Heart left ventricle (tissue), 16 donors: ENCODE data around the gene TMEM147. TPM values are rescaled to one million over a fixed set of nuclear protein-coding genes. Genes with fewer than 3 reads are reported as not detected.

Experiments used
- ATAC-seq, 4 donors: fragments of 200-7000 bp; cut with Tn5 transposase; one replicate each; pipeline ENCODE4 v1.9.1; 2020 to 2022; ENCODE audit warnings: moderate library complexity in 4 of 4, mild to moderate bottlenecking in 3 of 4, moderate number of reproducible peaks in 1 of 4
- DNase-seq, 5 donors: peaks; one replicate each; pipeline ENCODE4 v3.0.0-alpha.2; 2020
- H3K27ac ChIP-seq, 12 donors: fragments of 200-600 bp; sonication (generic) in 4 of 12; one replicate each; pipeline versions ENCODE4 v1.5.0 to v1.8.0; 2016 to 2022; ENCODE audit warnings: mild to moderate bottlenecking in 2 of 12
- H3K27me3 ChIP-seq, 9 donors: fragments of 200-600 bp; sonication (generic) in 2 of 9; one replicate each; pipeline versions ENCODE4 v1.5.1 to v1.8.0; 2016 to 2022; ENCODE audit warnings: mild to moderate bottlenecking in 3 of 9
- H3K36me3 ChIP-seq, 9 donors: fragments of 200-600 bp; sonication (generic) in 2 of 9; one replicate each; pipeline versions ENCODE4 v1.5.0 to v1.8.0; 2018 to 2022; ENCODE audit warnings: mild to moderate bottlenecking in 2 of 9
- H3K4me1 ChIP-seq, 12 donors: fragments of 200-600 bp; sonication (generic) in 4 of 12; one replicate each; pipeline versions ENCODE4 v1.5.0 to v1.8.0; 2016 to 2022; ENCODE audit warnings: mild to moderate bottlenecking in 3 of 12
- H3K4me3 ChIP-seq, 12 donors: fragments of 200-600 bp; sonication (generic) in 4 of 12; one replicate each; pipeline versions ENCODE4 v1.5.0 to v1.8.0; 2017 to 2022; ENCODE audit warnings: mild to moderate bottlenecking in 9 of 12, moderate library complexity in 4 of 12
- H3K9me3 ChIP-seq, 12 donors: fragments of 200-600 bp; sonication (generic) in 4 of 12; one replicate each; pipeline versions ENCODE4 v1.5.0 to v1.8.0; 2016 to 2022; ENCODE audit warnings: mild to moderate bottlenecking in 1 of 12
- CTCF ChIP-seq, 12 donors: fragments of 200-600 bp; sonication (generic) in 4 of 12; IDR thresholded peaks; one replicate each; pipeline versions ENCODE4 v1.5.0 to v1.8.0; 2018 to 2022; ENCODE audit warnings: antibody characterized with exemption in 12 of 12, mild to moderate bottlenecking in 5 of 12
- POLR2A ChIP-seq, 2 donors: fragments of 450-650 bp; IDR thresholded peaks; one replicate each; pipeline ENCODE4 v1.6.1; 2017; ENCODE audit warnings: antibody characterized with exemption in 2 of 2, mild to moderate bottlenecking in 2 of 2, moderate library complexity in 2 of 2
- WGBS, 4 donors: extraction: QIAGEN DNeasy Blood & Tissue Kit in 2 of 4; methylation state at CpG; one replicate each; pipeline versions ENCODE4 v1.1.5 to v1.1.7; 2013 to 2018; 5-methylcytosine and 5-hydroxymethylcytosine counted together
- intact Hi-C, 10 donors: fragments of 100-400 bp; cut with DNase I; formaldehyde crosslinking; loops; one replicate each; pipeline versions ENCODE4 v1.11.1 to v1.14.2; 2022
- long read RNA-seq, 3 donors: library from polyadenylated mRNA; unstranded; transcript quantifications; one replicate each; pipeline ENCODE4 v2.0.0, GENCODE V29; 2020 to 2021
- polyA plus RNA-seq, 2 donors: library from polyadenylated mRNA; stranded (reverse); fragments of 200-250 nt; gene quantifications; one replicate each; pipeline ENCODE4 v1.2.3, GENCODE V29; 2013
- total RNA-seq, 9 donors: library from RNA; depleted of rRNA in 2 of 9; stranded (reverse); fragments of >200 nt in 2 of 9; fragmentation: NEBNext Ultra II Directional in 3 of 9; extraction: Animal tissue kit (Norgen Biotek cat#: 25700) in 3 of 9; gene quantifications; one replicate each; pipeline versions ENCODE4 v1.1.0 to v1.2.4, GENCODE V29; 2016 to 2023
- donor health status: ischemic (EF 13 %, LVEDD 7.1; RV severe dilation, severe dysfunction).
- donor health status: healthy with polysubstance abuse.
- donor health status: DM: no; HTN: yes; CAD: no.
- donor health status: DM: no; HTN: no; CAD: no.
- donor health status: ischemic (EF 25% LVEDD 6.9; RV normal size, moderate dysfunction).
- donor health status: ischemic (EF 25% LVEDD 5.7; RV mildly dilated, moderate dysfunction).
- donor health status: healthy.
- donor health status: DM: yes; HTN: yes; CAD: no.
- donor health status: ischemic (EF 35%, LVEDD 5.7; RV mildly dilated, moderate dysfunction).
- donor health status: nonischemic (EF 11% LVEDD 7.7; RV severe dilation, severe dysfunction).
- donor health status: DM: yes; HTN: yes; CAD: no.
- donor health status: PGD.
- donor health status: ischemic (EF 29% LVEDD 5.4; RV normal size, mild dysfunction).
- donor health status: nonischemic (EF 23%, LVEDD 6.1; RV moderate dilation, normal function).

The TMEM147 gene
- total RNA-seq, result 100 to 1,000 TPM in 3 of 9 donors, 10 to 100 TPM in 6; 68.9 to 121 (median 81.6) TPM
- 100 to 1,000 TPM; 103 to 191 TPM for polyA plus RNA-seq
- long read RNA-seq, donor 1, transcript TMEM147-201 (7 exons, 899 nt), result major isoform, 59 of 97 reads
- long read RNA-seq, donor 1, transcript TMEM147-202 (6 exons, 935 nt), result minor isoform, 9 of 97 reads
- long read RNA-seq, donor 1, partial matches to known transcripts, result 3 of 97 reads
- long read RNA-seq, donor 1, other reads (novel, unspliced or antisense), result 26 of 97 reads
- long read RNA-seq, donor 2, transcript TMEM147-201 (7 exons, 899 nt), result major isoform, 65 of 87 reads
- long read RNA-seq, donor 2, partial matches to known transcripts, result 7 of 87 reads
- long read RNA-seq, donor 2, other reads (novel, unspliced or antisense), result 8 of 87 reads
- long read RNA-seq, donor 3, transcript TMEM147-201 (7 exons, 899 nt), result major isoform, 61 of 141 reads
- long read RNA-seq, donor 3, transcript TMEM147-202 (6 exons, 935 nt), result minor isoform, 9 of 141 reads
- long read RNA-seq, donor 3, partial matches to known transcripts, result 9 of 141 reads
- long read RNA-seq, donor 3, other reads (novel, unspliced or antisense), result 57 of 141 reads

- intact Hi-C loops, result loop anchor here in 8 of 10 donors (1.0 to 10.0 kb wide), 6 partner anchors 67 to 172 kb away; partner anchors contain the start of genes KMT2B (in 4 of the 8) and HAUS5 (in 3 of the 8)
- Histone ChIP-seq H3K9me3 (no peaks in the 10 kb centered on the region), H3K4me1 (peaks cover 4 to 30% (median 17%) of the 10 kb centered on the region in 12 donors), H3K36me3 (peaks cover 0 to 12% (median 0%) of the 10 kb centered on the region in 9 donors), H3K27ac (peak within 1 kb of the TSS; percentile 8 to 87 (median 76)), H3K27me3 (no peaks in the 10 kb centered on the region), H3K4me3 (peak within 1 kb of the TSS; percentile 63 to 99 (median 88))
- TF ChIP-seq POLR2A (IDR thresholded peaks at IDR 0.05) (peak in 1 of 2 donors; percentile 76), CTCF (IDR thresholded peaks at IDR 0.05) (peak in 1 of 12 donors; percentile 11)
- ATAC-seq (peak; percentile 96 to 99 (median 98)), DNase-seq (peak; percentile 94 to 97 (median 95))
- 0 to 3% (median 0%) methylated on average over 24 to 85 of the region's 85 CpGs for WGBS, 4 donors
Measured at GRCh38 chr19:35545001-35545854, at the start of gene TMEM147. TMEM147 (plus strand) TSS chr19:35545626; CDS start chr19:35545740, 114 bp downstream.

- Histone ChIP-seq H3K27ac (no peak overlapping the region), H3K36me3 (no peaks in the 10 kb centered on the region), H3K9me3 (no peaks in the 10 kb centered on the region), H3K27me3 (peaks cover 0 to 3% (median 0%) of the 10 kb centered on the region in 9 donors), H3K4me1 (peaks cover 0 to 7% (median 2%) of the 10 kb centered on the region in 12 donors), H3K4me3 (no peak overlapping the region)
- intact Hi-C loops, result loop anchor here in 5 of 10 donors (2.0 to 5.0 kb wide), 4 partner anchors 145 to 230 kb away; partner anchors contain the start of gene USF2 (in 1 of the 5)
- TF ChIP-seq CTCF (IDR thresholded peaks at IDR 0.05) (no peak), POLR2A (IDR thresholded peaks at IDR 0.05) (no peak)
- DNase-seq (no peak), ATAC-seq (no peak)
- 75 to 89% (median 81%) methylated on average over 14 of the region's 14 CpGs for WGBS, 4 donors
Measured at GRCh38 chr19:35497406-35497805, 48.0 kb upstream of the TMEM147 start.

- DNase-seq (no peak), ATAC-seq (no peak)
- TF ChIP-seq CTCF (IDR thresholded peaks at IDR 0.05) (no peak), POLR2A (IDR thresholded peaks at IDR 0.05) (no peak)
- no peaks in the 10 kb centered on the region for H3K36me3 ChIP-seq
- H3K4me3 ChIP-seq, result no peak overlapping the region
- peaks cover 0 to 3% (median 0%) of the 10 kb centered on the region in 9 donors for H3K27me3 ChIP-seq
- no peaks in the 10 kb centered on the region for H3K9me3 ChIP-seq
- 75 to 98% (median 85%) methylated on average over 3 of the region's 3 CpGs for WGBS, 4 donors
- intact Hi-C loops, result loop anchor here in 4 of 10 donors (5.0 kb wide), 3 partner anchors 146 to 231 kb away; partner anchors contain the start of gene USF2 (in 1 of the 4)
- H3K4me1 ChIP-seq, result peaks cover 0 to 7% (median 2%) of the 10 kb centered on the region in 12 donors
- no peak overlapping the region for H3K27ac ChIP-seq
Measured at GRCh38 chr19:35498220-35498619, 47.2 kb upstream of the TMEM147 start.
